Subcutaneous adipose tissue (tissue), 4 donors: Measurements from ENCODE around the gene CTXND2. TPM values are rescaled to one million over a fixed set of nuclear protein-coding genes. Genes with fewer than 3 reads are reported as not detected.

Experiments
- CTCF ChIP-seq: fragments of 450-650 bp; IDR thresholded peaks from one replicate; pipeline ENCODE4 v1.5.1; 2016; ENCODE audit warnings: low read depth, mild to moderate bottlenecking, control low read depth, antibody characterized with exemption, moderate library complexity
- total RNA-seq, 4 donors: library from RNA; depleted of rRNA; stranded (reverse); fragments of >200 nt; gene quantifications; one replicate each; pipeline ENCODE4 v1.1.0, GENCODE V29; 2016

Gene CTXND2
- total RNA-seq, 4 donors from 2014 or later, result not detected

- no peak for TF ChIP-seq CTCF
Measured at GRCh38 chr1:150957666-150958065, 70.7 kb downstream of the CTXND2 start.

DNA sequence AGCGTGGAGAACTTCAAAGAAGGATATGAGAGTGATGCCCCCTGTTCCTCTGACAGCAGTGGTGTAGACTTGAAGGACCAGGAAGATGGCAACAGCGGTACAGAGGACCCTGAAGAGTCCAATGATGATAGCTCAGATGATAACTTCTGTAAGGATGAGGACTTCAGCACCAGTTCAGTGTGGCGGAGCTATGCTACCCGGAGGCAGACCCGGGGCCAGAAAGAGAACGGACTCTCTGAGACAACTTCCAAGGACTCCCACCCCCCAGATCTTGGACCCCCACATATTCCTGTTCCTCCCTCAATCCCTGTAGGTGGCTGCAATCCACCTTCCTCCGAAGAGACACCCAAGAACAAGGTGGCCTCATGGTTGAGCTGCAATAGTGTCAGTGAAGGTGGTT lies 73.7 kb downstream of the CTXND2 start:
- TF ChIP-seq CTCF, result no peak

DNA sequence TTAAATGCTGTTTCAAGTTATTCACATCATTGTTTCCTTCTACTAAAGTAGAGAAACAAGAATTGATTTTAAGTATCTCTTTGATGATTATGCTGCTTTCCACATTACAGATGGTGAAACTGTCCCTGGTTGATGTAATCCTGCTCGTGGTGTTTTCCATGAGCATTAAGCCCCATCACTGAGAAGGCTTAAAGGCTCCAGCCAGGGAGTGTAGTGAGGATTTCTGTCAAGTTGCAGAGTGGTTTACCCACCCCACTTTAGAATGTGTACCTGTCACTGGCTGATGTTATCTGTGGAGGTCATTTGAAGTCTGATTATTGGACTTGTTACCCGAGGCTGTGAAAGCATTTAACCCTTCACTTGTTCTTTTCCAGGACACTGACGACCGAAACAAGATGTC lies 74.8 kb downstream of the CTXND2 start:
- no peak for TF ChIP-seq CTCF

Other genes with a start within 250 kb of the CTXND2 start
- 10 to 100 TPM; 16.8 to 29.2 (median 19.1) TPM for gene GOLPH3L, start 190.0 kb upstream of the CTXND2 start, total RNA-seq
- 1 to 10 TPM in 2 of 4 donors, not detected in 2; 2.4 to 4.4 TPM for gene HORMAD1, start 166.2 kb upstream of the CTXND2 start, total RNA-seq
- 100 to 1,000 TPM in 3 of 4 donors, 10 to 100 TPM in 1; 72.2 to 903 (median 174) TPM for gene CTSS, start 121.4 kb upstream of the CTXND2 start, total RNA-seq
- 100 to 1,000 TPM in 3 of 4 donors, 10 to 100 TPM in 1; 77.2 to 290 (median 235) TPM for gene CTSK, start 78.9 kb upstream of the CTXND2 start, total RNA-seq
- gene ARNT, start 10.5 kb upstream of the CTXND2 start, total RNA-seq, result 10 to 100 TPM; 59.7 to 75.5 (median 67.5) TPM
- 10 to 100 TPM; 32.3 to 41.4 (median 39.5) TPM for gene SETDB1, start 39.2 kb downstream of the CTXND2 start, total RNA-seq
- gene CERS2, start 87.7 kb downstream of the CTXND2 start, total RNA-seq, result 100 to 1,000 TPM in 3 of 4 donors, 10 to 100 TPM in 1; 67.4 to 140 (median 112) TPM
- 1 to 10 TPM in 1 of 4 donors, under 1 TPM in 1, not detected in 2; 0.68 to 1.3 TPM for gene ANXA9, start 95.2 kb downstream of the CTXND2 start, total RNA-seq
- gene MINDY1, start 119.8 kb downstream of the CTXND2 start, total RNA-seq, result 10 to 100 TPM in 3 of 4 donors, 1 to 10 TPM in 1; 8.5 to 31.4 (median 30.7) TPM
- gene PRUNE1, start 121.3 kb downstream of the CTXND2 start, total RNA-seq, result 10 to 100 TPM; 16.5 to 29.5 (median 17.8) TPM
- under 1 TPM in 3 of 4 donors, not detected in 1; 0.16 to 0.88 (median 0.34) TPM for gene BNIPL, start 149.4 kb downstream of the CTXND2 start, total RNA-seq
- 1 to 10 TPM; 4.4 to 7.9 (median 5.5) TPM for gene C1orf56, start 160.6 kb downstream of the CTXND2 start, total RNA-seq
- 10 to 100 TPM; 44.5 to 55.4 (median 47.7) TPM for gene CDC42SE1, start 172.5 kb downstream of the CTXND2 start, total RNA-seq
- 1 to 10 TPM in 1 of 4 donors, under 1 TPM in 3; 0.19 to 1.5 (median 0.45) TPM for gene MLLT11, start 173.3 kb downstream of the CTXND2 start, total RNA-seq
- 10 to 100 TPM; 16.5 to 23.5 (median 20.6) TPM for gene GABPB2, start 183.6 kb downstream of the CTXND2 start, total RNA-seq